ENCODE data around the gene TANC2. TPM values are rescaled to one million over a fixed set of nuclear protein-coding genes. Genes with fewer than 3 reads are reported as not detected.

The TANC2 gene
- total RNA-seq, 4 donors from 2014 or later, result 20.1 to 33.3 (median 24.2) TPM

DNA sequence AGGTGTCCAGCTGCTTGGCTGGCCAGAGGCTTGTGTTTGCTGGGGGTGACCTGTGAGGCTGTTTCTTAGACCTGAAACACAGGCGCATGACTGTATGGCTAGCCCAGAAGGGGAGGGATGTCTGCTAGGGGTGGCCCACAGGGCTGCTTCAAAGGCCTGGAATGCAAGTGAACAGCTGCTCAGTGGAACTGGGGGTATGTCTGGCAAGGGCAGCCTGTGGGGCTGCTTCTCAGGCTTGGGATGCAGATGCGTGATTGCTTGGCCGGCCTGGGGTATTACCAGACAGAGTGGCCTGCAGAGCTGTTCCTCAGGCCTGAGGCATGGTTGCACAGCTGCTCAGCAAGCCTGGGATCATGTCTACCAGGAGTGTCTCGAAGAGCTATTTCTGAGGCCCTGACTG lies 20.5 kb downstream of the TANC2 start:
- H3K4me3 ChIP-seq (ENCODE audit: low read depth, poor library complexity, severe bottlenecking), result no peak overlapping the region
- WGBS, 2 donors, result 93 to 100% methylated on average over 3 to 4 of the region's 4 CpGs
- no peak for TF ChIP-seq CTCF (IDR thresholded peaks at IDR 0.05)
- no peak for TF ChIP-seq POLR2A (IDR thresholded peaks at IDR 0.05)
- intact Hi-C loops (cut with DNase I; ENCODE audit: low total_unique reads), result no loop called here
- DNase-seq (ENCODE audit: low spot score in 2 of 2), result no peak

DNA sequence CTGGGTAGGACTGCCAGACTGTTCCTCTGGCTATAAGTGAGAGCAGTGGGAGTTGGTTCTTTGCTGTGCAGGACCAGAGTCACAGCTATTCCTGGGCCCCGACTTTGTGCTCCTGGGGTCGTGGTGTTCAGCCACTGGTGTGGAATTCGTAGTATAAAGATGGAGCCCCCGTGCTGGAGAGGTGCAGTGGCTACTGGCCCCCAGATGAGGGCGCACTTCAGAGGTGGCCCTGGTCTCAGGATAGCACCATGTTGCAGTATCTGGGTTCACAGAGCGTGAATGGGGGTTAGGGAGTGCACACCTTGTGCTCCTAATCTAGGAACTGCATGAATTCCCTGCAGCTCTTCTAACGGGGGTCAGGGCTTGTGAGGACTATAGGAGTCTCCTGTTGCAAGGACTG lies 21.1 kb downstream of the TANC2 start:
- no peak for TF ChIP-seq CTCF (IDR thresholded peaks at IDR 0.05)
- no peak for TF ChIP-seq POLR2A (IDR thresholded peaks at IDR 0.05)
- WGBS, 2 donors, result 94 to 96% methylated on average over 7 of the region's 7 CpGs
- H3K4me3 ChIP-seq (ENCODE audit: low read depth, poor library complexity, severe bottlenecking), result no peak overlapping the region
- intact Hi-C loops (cut with DNase I; ENCODE audit: low total_unique reads), result no loop called here
- DNase-seq (ENCODE audit: low spot score in 2 of 2), result no peak

GRCh38 chr17:62989501-62989900 lies 23.5 kb downstream of the TANC2 start:
- no peak overlapping the region for H3K4me3 ChIP-seq (ENCODE audit: low read depth, poor library complexity, severe bottlenecking)
- DNase-seq (ENCODE audit: low spot score in 2 of 2), result no peak
- intact Hi-C loops (cut with DNase I; ENCODE audit: low total_unique reads), result no loop called here
- TF ChIP-seq CTCF (IDR thresholded peaks at IDR 0.05) (no peak), POLR2A (IDR thresholded peaks at IDR 0.05) (no peak)
- WGBS, 2 donors, result 77 to 83% methylated on average over 5 of the region's 5 CpGs

GRCh38 chr17:62994931-62995330 lies 28.9 kb downstream of the TANC2 start:
- no peak for DNase-seq (ENCODE audit: low spot score in 2 of 2)
- intact Hi-C loops (cut with DNase I; ENCODE audit: low total_unique reads), result no loop called here
- H3K4me3 ChIP-seq (ENCODE audit: low read depth, poor library complexity, severe bottlenecking), result no peak overlapping the region
- WGBS, 2 donors, result 76 to 84% methylated on average over 4 of the region's 4 CpGs
- TF ChIP-seq POLR2A (IDR thresholded peaks at IDR 0.05) (no peak), CTCF (IDR thresholded peaks at IDR 0.05) (no peak)

GRCh38 chr17:62995377-62995885 lies 29.4 kb downstream of the TANC2 start:
- intact Hi-C loops (cut with DNase I; ENCODE audit: low total_unique reads), result no loop called here
- 68 to 74% methylated on average over 3 of the region's 3 CpGs for WGBS, 2 donors
- no peak for TF ChIP-seq POLR2A (IDR thresholded peaks at IDR 0.05)
- no peak for TF ChIP-seq CTCF (IDR thresholded peaks at IDR 0.05)

DNA sequence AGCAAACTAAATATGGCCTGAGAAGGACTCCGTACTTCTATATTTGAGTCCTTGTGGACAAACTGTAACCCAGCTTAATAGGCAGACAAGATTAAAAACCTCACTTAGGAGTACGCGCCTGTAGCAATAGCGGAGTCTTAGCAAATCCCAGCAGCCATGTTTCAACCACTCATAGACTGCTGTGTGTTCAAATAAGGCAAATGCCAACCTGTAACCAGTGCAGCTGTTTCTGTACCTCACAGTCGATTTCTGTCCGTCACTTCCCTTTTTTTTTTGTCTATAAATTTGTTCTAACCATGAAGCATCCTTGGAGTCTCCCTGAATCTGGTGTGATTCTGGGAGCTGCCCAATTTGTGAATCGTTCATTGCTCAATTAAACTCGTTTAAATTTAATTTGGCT lies 30.2 kb downstream of the TANC2 start:
- DNase-seq (ENCODE audit: low spot score in 2 of 2), result no peak
- 92 to 94% methylated on average over 8 of the region's 8 CpGs for WGBS, 2 donors
- intact Hi-C loops (cut with DNase I; ENCODE audit: low total_unique reads), result no loop called here
- no peak for TF ChIP-seq POLR2A (IDR thresholded peaks at IDR 0.05)
- TF ChIP-seq CTCF (IDR thresholded peaks at IDR 0.05), result no peak
- no peak overlapping the region for H3K4me3 ChIP-seq (ENCODE audit: low read depth, poor library complexity, severe bottlenecking)

More at GRCh38 chr17:62995377-62995885, 29.4 kb downstream of the TANC2 start:
- no peak overlapping the region for H3K4me3 ChIP-seq (ENCODE audit: low read depth, poor library complexity, severe bottlenecking)
- DNase-seq (ENCODE audit: low spot score in 2 of 2), result no peak
